Coronary artery (tissue), 2 donors: ENCODE measurements around the gene MSN.
"Not testable (repeated sequence)": the region's sequence is repeated elsewhere in the genome, so short reads cannot be mapped to it uniquely, and the experiment has no call there.

Experiments
- DNase-seq: peaks from one replicate; pipeline ENCODE4 v3.0.0-alpha.2; 2017; ENCODE audit warnings: low spot score
- H3K27ac ChIP-seq, 2 donors: fragments of 200-600 bp; sonication (generic); one replicate each; pipeline ENCODE4 v1.5.1; 2016 to 2019
- H3K4me3 ChIP-seq: fragments of 200-600 bp; sonication (generic); 2 replicates; pipeline ENCODE4 v1.5.1; 2016; ENCODE audit warnings: mild to moderate bottlenecking, moderate library complexity
- TF ChIP-seq, protein P1 (sequence below): fragments of 200-600 bp; sonication (generic); IDR thresholded peaks from one replicate; pipeline ENCODE4 v1.5.1; 2019; ENCODE audit warnings: antibody characterized with exemption

MSN gene

DNA sequence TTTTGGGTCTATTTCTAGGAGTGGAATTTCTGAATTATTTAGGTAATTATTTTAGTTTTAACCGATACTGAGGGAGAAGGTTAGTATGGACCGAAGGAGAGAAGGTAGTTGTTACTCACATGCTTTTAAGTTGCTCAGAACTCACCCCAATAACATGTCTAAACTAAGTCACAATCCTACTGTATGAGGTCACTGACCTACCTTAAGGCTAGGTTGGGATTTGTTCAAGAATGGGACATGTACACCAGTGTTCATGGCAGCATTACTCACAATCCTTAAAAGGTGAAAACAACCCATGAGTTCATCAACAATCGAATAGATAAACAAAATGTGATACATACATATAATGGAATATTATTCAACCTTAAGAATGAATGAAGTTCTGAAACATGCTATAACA, 90.5 kb downstream of the MSN start:
- Histone ChIP-seq H3K4me3 (no peak overlapping the region), H3K27ac (no peak overlapping the region)
- TF ChIP-seq, protein P1, sequence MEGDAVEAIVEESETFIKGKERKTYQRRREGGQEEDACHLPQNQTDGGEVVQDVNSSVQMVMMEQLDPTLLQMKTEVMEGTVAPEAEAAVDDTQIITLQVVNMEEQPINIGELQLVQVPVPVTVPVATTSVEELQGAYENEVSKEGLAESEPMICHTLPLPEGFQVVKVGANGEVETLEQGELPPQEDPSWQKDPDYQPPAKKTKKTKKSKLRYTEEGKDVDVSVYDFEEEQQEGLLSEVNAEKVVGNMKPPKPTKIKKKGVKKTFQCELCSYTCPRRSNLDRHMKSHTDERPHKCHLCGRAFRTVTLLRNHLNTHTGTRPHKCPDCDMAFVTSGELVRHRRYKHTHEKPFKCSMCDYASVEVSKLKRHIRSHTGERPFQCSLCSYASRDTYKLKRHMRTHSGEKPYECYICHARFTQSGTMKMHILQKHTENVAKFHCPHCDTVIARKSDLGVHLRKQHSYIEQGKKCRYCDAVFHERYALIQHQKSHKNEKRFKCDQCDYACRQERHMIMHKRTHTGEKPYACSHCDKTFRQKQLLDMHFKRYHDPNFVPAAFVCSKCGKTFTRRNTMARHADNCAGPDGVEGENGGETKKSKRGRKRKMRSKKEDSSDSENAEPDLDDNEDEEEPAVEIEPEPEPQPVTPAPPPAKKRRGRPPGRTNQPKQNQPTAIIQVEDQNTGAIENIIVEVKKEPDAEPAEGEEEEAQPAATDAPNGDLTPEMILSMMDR, result no peak
- no peak for DNase-seq

DNA sequence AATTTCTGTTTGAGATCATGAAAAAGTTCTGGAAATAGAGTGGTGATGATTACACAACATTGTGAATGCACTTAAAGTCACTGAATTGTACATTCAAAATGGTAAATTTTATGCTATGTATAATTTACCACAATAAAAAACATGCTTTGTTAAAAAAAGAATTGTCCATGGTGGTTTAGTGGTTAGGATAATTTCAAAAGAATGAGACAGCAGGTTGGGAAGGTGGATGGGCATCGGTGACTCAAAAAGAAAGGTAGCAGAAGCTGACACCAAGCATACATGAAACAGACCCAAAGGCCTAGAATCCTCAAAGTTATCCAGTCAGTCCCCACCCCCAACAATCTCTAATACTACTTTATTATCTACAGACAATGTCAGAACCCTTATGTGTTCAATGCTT, 91.1 kb downstream of the MSN start:
- no peak overlapping the region for H3K27ac ChIP-seq
- no peak for DNase-seq
- TF ChIP-seq, protein P1, result no peak

DNA sequence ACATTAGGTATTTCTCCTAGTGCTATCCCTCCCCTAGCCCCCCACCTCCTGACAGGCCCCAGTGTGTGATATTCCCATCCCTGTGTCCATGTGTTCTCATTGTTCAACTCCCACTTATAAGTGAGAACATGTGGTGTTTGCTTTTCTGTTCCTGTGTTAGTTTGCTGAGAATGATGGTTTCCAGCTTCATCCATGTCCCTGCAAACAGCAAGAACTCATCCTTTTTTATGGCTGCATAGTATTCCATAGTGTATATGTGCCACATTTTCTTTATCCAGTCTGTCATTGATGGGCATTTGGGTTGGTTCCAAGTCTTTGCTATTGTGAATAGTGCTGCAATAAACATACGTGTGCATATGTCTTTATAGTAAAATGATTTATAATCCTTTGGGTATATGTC, 92.1 kb downstream of the MSN start:
- H3K4me3 ChIP-seq, DNase-seq, H3K27ac ChIP-seq: not testable (repeated sequence)

More for the DNA sequence above, 91.1 kb downstream of the MSN start:
- H3K4me3 ChIP-seq, result no peak overlapping the region

DNA sequence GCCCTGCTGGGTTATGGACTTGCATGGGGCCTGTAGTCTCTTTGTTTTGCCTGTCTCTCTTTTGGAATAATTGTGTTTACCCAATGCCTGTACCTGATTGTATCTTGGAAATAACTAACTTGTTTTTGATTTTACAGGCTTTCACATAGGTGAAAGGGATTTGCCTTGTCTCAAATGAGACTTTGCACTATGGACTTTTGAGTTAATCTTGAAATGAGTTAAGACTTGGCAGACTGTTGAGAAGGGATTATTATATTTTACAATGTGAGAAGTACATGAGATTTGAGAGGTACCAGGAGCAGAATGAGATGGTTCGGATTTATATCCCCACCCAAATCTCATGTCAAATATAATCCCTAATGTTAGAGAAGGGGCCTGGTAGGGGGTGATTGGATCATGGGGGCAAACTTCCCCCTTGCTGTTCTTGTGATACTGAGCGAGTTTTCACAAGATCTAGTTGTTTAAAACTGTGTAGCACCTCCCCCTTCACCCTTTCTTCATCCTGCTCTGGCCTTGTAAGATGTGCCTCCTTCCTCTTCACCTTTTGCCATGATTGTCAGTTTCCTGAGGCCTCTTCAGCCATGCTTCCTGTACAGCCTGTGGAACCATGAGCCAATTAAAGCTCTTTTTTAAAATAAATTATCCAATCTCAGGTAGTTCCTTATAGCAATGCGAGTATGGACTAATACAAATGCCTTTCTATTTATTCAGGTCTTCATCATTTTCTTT, 102.3 kb downstream of the MSN start:
- DNase-seq, result no peak
- H3K27ac ChIP-seq, result no peak overlapping the region
- no peak overlapping the region for H3K4me3 ChIP-seq
- TF ChIP-seq, protein P1, result no peak

DNA sequence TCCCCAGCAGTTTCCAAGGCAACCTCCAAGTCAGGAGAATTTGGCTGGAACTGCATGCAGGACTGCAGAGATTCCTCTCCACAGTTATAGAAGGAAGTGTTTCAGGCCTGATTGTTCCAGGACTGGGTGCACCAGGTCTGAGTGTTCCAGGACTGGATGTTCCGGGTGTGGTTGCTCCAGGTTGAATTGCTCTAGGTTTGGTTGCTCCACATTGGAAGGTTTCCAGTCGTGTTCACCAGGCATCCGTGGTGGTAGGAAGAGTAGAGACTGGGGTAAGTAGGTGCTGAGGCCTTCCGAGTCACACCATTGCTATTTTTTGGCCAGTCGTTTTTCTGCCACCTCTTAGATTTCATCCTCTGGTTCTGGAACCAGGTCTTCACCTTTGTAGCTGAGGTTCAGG, 105.4 kb downstream of the MSN start:
- Histone ChIP-seq H3K27ac (no peak overlapping the region), H3K4me3 (no peak overlapping the region)
- TF ChIP-seq, protein P1, result no peak
- no peak for DNase-seq

DNA sequence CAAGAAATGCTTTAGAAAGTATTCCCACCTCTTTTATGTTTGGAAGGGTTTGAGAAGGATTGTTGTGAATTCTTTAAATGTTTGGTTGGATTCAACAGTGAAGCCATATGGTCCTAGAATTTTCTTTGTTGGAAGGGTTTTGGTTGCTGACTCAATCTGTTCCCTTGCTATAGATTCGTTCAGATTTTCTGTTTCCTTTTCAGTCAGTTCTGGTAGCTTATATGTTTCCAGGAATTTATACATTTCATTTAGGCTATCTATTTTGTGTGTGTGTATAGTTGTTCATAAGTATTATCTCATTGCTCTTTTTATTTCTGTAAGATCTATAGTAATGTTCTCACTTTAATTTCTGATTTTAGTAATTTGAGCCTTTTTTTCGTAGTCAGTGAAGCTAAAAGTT, 114.4 kb downstream of the MSN start:
- TF ChIP-seq, protein P1, result no peak
- Histone ChIP-seq H3K27ac (no peak overlapping the region), H3K4me3 (no peak overlapping the region)
- DNase-seq, result no peak

DNA sequence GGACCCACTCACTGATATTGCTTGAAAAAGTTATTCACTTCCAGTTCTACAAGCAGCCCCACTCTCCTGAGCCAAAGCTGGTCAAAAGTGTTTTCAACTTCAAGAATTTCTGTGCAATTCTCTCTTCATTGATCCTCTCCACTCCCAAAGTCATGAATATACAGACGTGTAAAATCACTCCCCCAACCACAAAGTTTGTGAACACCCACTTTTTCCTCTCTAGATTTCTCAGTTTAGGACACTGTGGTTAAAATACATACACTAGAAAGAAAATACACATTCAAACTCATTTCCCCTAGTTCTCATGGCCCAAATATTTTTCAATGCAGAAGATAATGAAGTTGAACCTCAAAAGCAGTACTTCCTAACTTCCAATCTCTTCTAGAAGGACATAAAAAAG, 116.3 kb downstream of the MSN start:
- TF ChIP-seq, protein P1, result no peak
- DNase-seq, result no peak
- Histone ChIP-seq H3K27ac (no peak overlapping the region), H3K4me3 (no peak overlapping the region)
